Measurements from ENCODE around the gene MYH7.

GRCh38 chr14:23371865-23372264, 63.6 kb downstream of the MYH7 start:
- TF ChIP-seq POLR2A (IDR thresholded peaks at IDR 0.05; ENCODE audit: low read depth, low read length) = no peak
- TF ChIP-seq TAF1 (IDR thresholded peaks at IDR 0.05; ENCODE audit: borderline replicate concordance, low read depth, low read length) = no peak
- TF ChIP-seq POLR2AphosphoS5 (IDR thresholded peaks at IDR 0.05; ENCODE audit: low read depth, low read length) = no peak
